COLO668 (cell line): ENCODE results near the gene RHOB.
"Not testable (repeated sequence)": the region's sequence is repeated elsewhere in the genome, so short reads cannot be mapped to it uniquely, and the experiment has no call there.

Experiments used
- DNase-seq: peaks from one replicate; lab custom pipeline; 2025; ENCODE audit not compliant: unreplicated experiment; lab: John Stamatoyannopoulos, UW

Gene RHOB

GRCh38 chr2:20488782-20489181, 41.9 kb downstream of the RHOB start:
- DNase-seq, result no peak

GRCh38 chr2:20490300-20491181, 43.7 kb downstream of the RHOB start:
- no peak for DNase-seq

GRCh38 chr2:20491739-20492531, 45.1 kb downstream of the RHOB start:
- no peak for DNase-seq

- not testable (repeated sequence) for DNase-seq
Observed at GRCh38 chr2:20493095-20493494, 46.2 kb downstream of the RHOB start.

GRCh38 chr2:20494241-20494640, 47.4 kb downstream of the RHOB start:
- DNase-seq, result no peak

GRCh38 chr2:20496076-20496872, 49.4 kb downstream of the RHOB start:
- no peak for DNase-seq

GRCh38 chr2:20496942-20497341, 50.1 kb downstream of the RHOB start:
- DNase-seq, result no peak
